Lower leg skin (tissue), 3 donors: ENCODE data around the gene MUC6.

Experiments
- CTCF ChIP-seq, 3 donors: fragments of 450-650 bp; IDR thresholded peaks; one replicate each; pipeline ENCODE4 v1.5.1; 2016; ENCODE audit warnings: antibody characterized with exemption in 3 of 3, mild to moderate bottlenecking in 3 of 3, moderate library complexity in 2 of 3
- POLR2A ChIP-seq, 2 donors: fragments of 450-650 bp; IDR thresholded peaks; one replicate each; pipeline ENCODE4 v1.6.1; 2016 to 2017; ENCODE audit warnings: antibody characterized with exemption in 2 of 2, mild to moderate bottlenecking in 1 of 2, moderate library complexity in 1 of 2

DNA sequence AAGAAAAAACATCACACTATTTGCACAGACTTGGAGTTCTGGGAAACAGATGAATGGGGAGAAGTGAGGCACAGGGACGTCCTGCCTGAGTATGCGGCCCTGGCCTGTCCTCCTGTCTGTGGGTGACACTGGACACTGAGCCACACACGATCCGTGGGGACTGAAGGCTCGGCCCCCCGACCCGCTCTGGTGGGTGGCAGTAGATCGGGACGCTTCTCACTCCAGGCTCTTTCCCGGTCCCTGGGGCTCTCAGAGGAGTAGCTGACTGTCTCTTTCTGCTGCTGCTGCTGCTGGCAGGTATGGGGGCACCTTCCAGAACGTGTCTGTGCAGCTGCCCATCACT, 27.7 kb downstream of the MUC6 start:
- no peak for TF ChIP-seq POLR2A (IDR thresholded peaks at IDR 0.05)
- TF ChIP-seq CTCF (IDR thresholded peaks at IDR 0.05), result no peak
